Esophagus squamous epithelium (tissue), 5 donors: ENCODE data around the gene NDUFS5. TPM values are rescaled to one million over a fixed set of nuclear protein-coding genes. Genes with fewer than 3 reads are reported as not detected.
"Not testable (repeated sequence)": the region's sequence is repeated elsewhere in the genome, so short reads cannot be mapped to it uniquely, and the experiment has no call there.

ENCODE experiments used
- DNase-seq: peaks from one replicate; lab custom pipeline; 2025; lab: John Stamatoyannopoulos, UW
- H3K27ac ChIP-seq, 4 donors: fragments of 200-600 bp; sonication (generic); one replicate each; pipeline ENCODE4 v1.5.1; 2016 to 2019; ENCODE audit warnings: mild to moderate bottlenecking in 1 of 4
- H3K27me3 ChIP-seq, 4 donors: fragments of 200-600 bp; sonication (generic); 1 replicate in 3 of 4; 2 replicates in 1 of 4; pipeline versions ENCODE4 v1.5.1 to v1.6.0; 2017 to 2021; ENCODE audit warnings: antibody characterized with exemption in 1 of 4
- H3K36me3 ChIP-seq, 3 donors: fragments of 200-600 bp; sonication (generic); one replicate each; pipeline ENCODE4 v1.5.1; 2016 to 2019
- H3K4me1 ChIP-seq, 3 donors: fragments of 200-600 bp; sonication (generic); one replicate each; pipeline ENCODE4 v1.5.1; 2017 to 2019
- H3K4me3 ChIP-seq, 4 donors: fragments of 200-600 bp; sonication (generic); 1 replicate in 3 of 4; 2 replicates in 1 of 4; pipeline ENCODE4 v1.5.1; 2016 to 2019; ENCODE audit warnings: mild to moderate bottlenecking in 2 of 4, moderate library complexity in 1 of 4
- H3K9me3 ChIP-seq, 3 donors: fragments of 200-600 bp; sonication (generic); one replicate each; pipeline ENCODE4 v1.5.1; 2016 to 2019
- CTCF ChIP-seq, 6 experiments: fragments of 450-650 bp in 4 of 6; fragments of 200-600 bp in 2 of 6; sonication (generic) in 2 of 6; IDR thresholded peaks; one replicate each; pipeline ENCODE4 v1.5.1; 2016 to 2019; ENCODE audit warnings: antibody characterized with exemption in 6 of 6, mild to moderate bottlenecking in 4 of 6, moderate library complexity in 4 of 6
- POLR2A ChIP-seq, 4 donors: fragments of 450-650 bp; IDR thresholded peaks; one replicate each; pipeline ENCODE4 v1.6.1; 2017; ENCODE audit warnings: antibody characterized with exemption in 4 of 4, mild to moderate bottlenecking in 4 of 4, moderate library complexity in 3 of 4
- WGBS, 2 donors: methylation state at CpG; one replicate each; pipeline ENCODE4 v1.1.5; 2018; 5-methylcytosine and 5-hydroxymethylcytosine counted together
- intact Hi-C: fragments of 100-400 bp; cut with DNase I; formaldehyde crosslinking; loops from one replicate; pipeline ENCODE4 v1.15.0; 2022
- total RNA-seq, 4 donors: library from RNA; depleted of rRNA; stranded (reverse); fragments of >200 nt; gene quantifications; one replicate each; pipeline ENCODE4 v1.1.0, GENCODE V29; 2016
- donor health status: DM: yes; HTN: yes; CAD: no.

The NDUFS5 gene
- total RNA-seq: 100 to 1,000 TPM; 300 to 496 (median 418) TPM

GRCh38 chr1:39026051-39026865 lies at the start of gene NDUFS5:
TSS of gene NDUFS5 (plus strand) at chr1:39026350. CDS start at chr1:39028725, 2,375 bp downstream.
- peaks cover 10 to 45% (median 10%) of the 10 kb centered on the region in 3 donors for H3K4me1 ChIP-seq
- intact Hi-C loops: no loop called here
- peak; percentile 41 for DNase-seq
- peak within 1 kb of the TSS; percentile 93 to 97 (median 96) for H3K27ac ChIP-seq
- WGBS, 2 donors: 1 to 2% methylated on average over 42 to 44 of the region's 47 CpGs
- peak within 1 kb of the TSS; percentile 65 to 93 (median 78) for H3K4me3 ChIP-seq
- H3K36me3 ChIP-seq: peaks cover 12 to 34% (median 18%) of the 10 kb centered on the region in 3 donors
- H3K9me3 ChIP-seq: no peaks in the 10 kb centered on the region
- TF ChIP-seq POLR2A (IDR thresholded peaks at IDR 0.05) (peak in 3 of 4 donors; percentile 53 to 92 (median 92)), CTCF (IDR thresholded peaks at IDR 0.05) (no peak)
- no peaks in the 10 kb centered on the region for H3K27me3 ChIP-seq

GRCh38 chr1:38977399-38978244 lies 48.5 kb upstream of the NDUFS5 start:
- WGBS, 2 donors: 82 to 84% methylated on average over 9 to 11 of the region's 12 CpGs
- H3K27me3 ChIP-seq, H3K9me3 ChIP-seq, H3K36me3 ChIP-seq, H3K27ac ChIP-seq, DNase-seq, intact Hi-C loops, H3K4me3 ChIP-seq, H3K4me1 ChIP-seq: not testable (repeated sequence)

- H3K4me3 ChIP-seq, H3K36me3 ChIP-seq, intact Hi-C loops, H3K4me1 ChIP-seq, H3K27ac ChIP-seq, DNase-seq, H3K27me3 ChIP-seq, H3K9me3 ChIP-seq: not testable (repeated sequence)
- 92% methylated on average over 5 of the region's 6 CpGs; no CpG with 5 or more reads in 1 of the 2 donors for WGBS, 2 donors
Measured at GRCh38 chr1:38978245-38978542, 48.0 kb upstream of the NDUFS5 start.

- H3K4me1 ChIP-seq, H3K4me3 ChIP-seq, H3K9me3 ChIP-seq, H3K27me3 ChIP-seq, H3K36me3 ChIP-seq, H3K27ac ChIP-seq, intact Hi-C loops, DNase-seq: not testable (repeated sequence)
- 48 to 81% methylated on average over 1 of the region's 1 CpG for WGBS, 2 donors
Measured at GRCh38 chr1:38979380-38979779, 46.8 kb upstream of the NDUFS5 start.

- no peak for DNase-seq
- intact Hi-C loops: no loop called here
- peaks cover 8 to 38% (median 17%) of the 10 kb centered on the region in 3 donors for H3K4me1 ChIP-seq
- TF ChIP-seq POLR2A (IDR thresholded peaks at IDR 0.05) (no peak), CTCF (IDR thresholded peaks at IDR 0.05) (no peak)
- H3K27ac ChIP-seq: peak overlapping the region in 3 of 4 donors; percentile 95 to 99 (median 97)
- H3K27me3 ChIP-seq: no peaks in the 10 kb centered on the region
- H3K9me3 ChIP-seq: no peaks in the 10 kb centered on the region
- WGBS, 2 donors: 67 to 79% methylated on average over 2 of the region's 2 CpGs
- peaks cover 0 to 8% (median 0%) of the 10 kb centered on the region in 3 donors for H3K36me3 ChIP-seq
- H3K4me3 ChIP-seq: no peak overlapping the region
Measured at GRCh38 chr1:38989979-38990378, 36.2 kb upstream of the NDUFS5 start.

GRCh38 chr1:38990386-38990737 lies 35.8 kb upstream of the NDUFS5 start:
- H3K4me3 ChIP-seq: peak overlapping the region; percentile 90 to 100 (median 96)
- H3K4me1 ChIP-seq: peaks cover 8 to 42% (median 17%) of the 10 kb centered on the region in 3 donors
- H3K27ac ChIP-seq: peak overlapping the region; percentile 95 to 99 (median 96)
- no peak for DNase-seq
- H3K9me3 ChIP-seq: no peaks in the 10 kb centered on the region
- peaks cover 0 to 8% (median 0%) of the 10 kb centered on the region in 3 donors for H3K36me3 ChIP-seq
- TF ChIP-seq CTCF (IDR thresholded peaks at IDR 0.05): no peak
- no peak for TF ChIP-seq POLR2A (IDR thresholded peaks at IDR 0.05)
- no peaks in the 10 kb centered on the region for H3K27me3 ChIP-seq
- WGBS, 2 donors: 45 to 46% methylated on average over 5 of the region's 5 CpGs
- intact Hi-C loops: no loop called here
